ENCODE data around the gene ATP5F1B.
"Not testable (repeated sequence)": the region's sequence is repeated elsewhere in the genome, so short reads cannot be mapped to it uniquely, and the experiment has no call there.

ATP5F1B gene

GRCh38 chr12:56653781-56654180 is 8.0 kb upstream of the ATP5F1B start:
- not testable (repeated sequence) for DNase-seq (ENCODE audit: low read depth in 2 of 3, low spot score in 1 of 3)

GRCh38 chr12:56648023-56648422 is 2.2 kb upstream of the ATP5F1B start:
- not testable (repeated sequence) for DNase-seq (ENCODE audit: low read depth in 2 of 3, low spot score in 1 of 3)

- DNase-seq (ENCODE audit: low read depth in 2 of 3, low spot score in 1 of 3): no peak
Measured at GRCh38 chr12:56645201-56645716, 525 bp downstream of the ATP5F1B start.

GRCh38 chr12:56644654-56645053 is 1.1 kb downstream of the ATP5F1B start:
- DNase-seq (ENCODE audit: low read depth in 2 of 3, low spot score in 1 of 3): no peak

GRCh38 chr12:56641219-56641618 is 4.6 kb downstream of the ATP5F1B start:
- no peak for DNase-seq (ENCODE audit: low read depth in 2 of 3, low spot score in 1 of 3)

GRCh38 chr12:56637621-56638020 is 8.2 kb downstream of the ATP5F1B start:
- no peak for DNase-seq (ENCODE audit: low read depth in 2 of 3, low spot score in 1 of 3)

GRCh38 chr12:56636675-56637540 is 8.9 kb downstream of the ATP5F1B start:
- DNase-seq (ENCODE audit: low read depth in 2 of 3, low spot score in 1 of 3): peak; percentile 84 to 89 (median 85)

- DNase-seq (ENCODE audit: low read depth in 2 of 3, low spot score in 1 of 3): peak; percentile 73 to 86 (median 85)
Measured at GRCh38 chr12:56635806-56636674, 9.7 kb downstream of the ATP5F1B start.

GRCh38 chr12:56634837-56635791 is 10.7 kb downstream of the ATP5F1B start:
- peak in 1 of 3 donors; percentile 59 for DNase-seq (ENCODE audit: low read depth in 2 of 3, low spot score in 1 of 3)

GRCh38 chr12:56634242-56634836 is 11.4 kb downstream of the ATP5F1B start:
- DNase-seq (ENCODE audit: low read depth in 2 of 3, low spot score in 1 of 3): no peak

GRCh38 chr12:56633468-56634241 is 12.1 kb downstream of the ATP5F1B start:
- no peak for DNase-seq (ENCODE audit: low read depth in 2 of 3, low spot score in 1 of 3)

- no peak for DNase-seq (ENCODE audit: low read depth in 2 of 3, low spot score in 1 of 3)
Measured at GRCh38 chr12:56632701-56633467, 12.9 kb downstream of the ATP5F1B start.

GRCh38 chr12:56631790-56632700 is 13.7 kb downstream of the ATP5F1B start:
- DNase-seq (ENCODE audit: low read depth in 2 of 3, low spot score in 1 of 3): peak in 2 of 3 donors; percentile 41 to 55

- peak; percentile 74 to 87 (median 82) for DNase-seq (ENCODE audit: low read depth in 2 of 3, low spot score in 1 of 3)
Measured at GRCh38 chr12:56630180-56630632, 15.6 kb downstream of the ATP5F1B start, which contains the start of gene BAZ2A. Gene BAZ2A, minus strand, starts transcription at chr12:56630326. Its CDS starts 12,796 bp downstream, at chr12:56617530.

- DNase-seq (ENCODE audit: low read depth in 2 of 3, low spot score in 1 of 3): peak in 1 of 3 donors; percentile 34
Measured at GRCh38 chr12:56629459-56630179, 16.2 kb downstream of the ATP5F1B start.

- peak in 1 of 3 donors; percentile 58 for DNase-seq (ENCODE audit: low read depth in 2 of 3, low spot score in 1 of 3)
Measured at GRCh38 chr12:56628671-56629458, 16.9 kb downstream of the ATP5F1B start.

Data from stimulated activated CD4-positive, alpha-beta T cell treated with anti-CD3 and anti-CD28 coated beads, Interleukin-12 subunit alpha, Interleukin-12 subunit beta, amount 100 ng/mL, for 48 hours (primary cell).